DMS79 treated with DMSO at 0.1 percent for 48 hours (cell line): Measurements from ENCODE around the gene UNC45A.
"Not testable (repeated sequence)": the region's sequence is repeated elsewhere in the genome, so short reads cannot be mapped to it uniquely, and the experiment has no call there.

ENCODE experiments used
- DNase-seq: peaks from one replicate; lab custom pipeline; 2025; lab: John Stamatoyannopoulos, UW

The UNC45A gene, protein sequence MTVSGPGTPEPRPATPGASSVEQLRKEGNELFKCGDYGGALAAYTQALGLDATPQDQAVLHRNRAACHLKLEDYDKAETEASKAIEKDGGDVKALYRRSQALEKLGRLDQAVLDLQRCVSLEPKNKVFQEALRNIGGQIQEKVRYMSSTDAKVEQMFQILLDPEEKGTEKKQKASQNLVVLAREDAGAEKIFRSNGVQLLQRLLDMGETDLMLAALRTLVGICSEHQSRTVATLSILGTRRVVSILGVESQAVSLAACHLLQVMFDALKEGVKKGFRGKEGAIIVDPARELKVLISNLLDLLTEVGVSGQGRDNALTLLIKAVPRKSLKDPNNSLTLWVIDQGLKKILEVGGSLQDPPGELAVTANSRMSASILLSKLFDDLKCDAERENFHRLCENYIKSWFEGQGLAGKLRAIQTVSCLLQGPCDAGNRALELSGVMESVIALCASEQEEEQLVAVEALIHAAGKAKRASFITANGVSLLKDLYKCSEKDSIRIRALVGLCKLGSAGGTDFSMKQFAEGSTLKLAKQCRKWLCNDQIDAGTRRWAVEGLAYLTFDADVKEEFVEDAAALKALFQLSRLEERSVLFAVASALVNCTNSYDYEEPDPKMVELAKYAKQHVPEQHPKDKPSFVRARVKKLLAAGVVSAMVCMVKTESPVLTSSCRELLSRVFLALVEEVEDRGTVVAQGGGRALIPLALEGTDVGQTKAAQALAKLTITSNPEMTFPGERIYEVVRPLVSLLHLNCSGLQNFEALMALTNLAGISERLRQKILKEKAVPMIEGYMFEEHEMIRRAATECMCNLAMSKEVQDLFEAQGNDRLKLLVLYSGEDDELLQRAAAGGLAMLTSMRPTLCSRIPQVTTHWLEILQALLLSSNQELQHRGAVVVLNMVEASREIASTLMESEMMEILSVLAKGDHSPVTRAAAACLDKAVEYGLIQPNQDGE

GRCh38 chr15:90934949-90935751, at the start of gene UNC45A:
Gene UNC45A (plus strand): TSS chr15:90935285. CDS start chr15:90935325, 40 bp downstream.
- DNase-seq = peak; percentile 56

DNA sequence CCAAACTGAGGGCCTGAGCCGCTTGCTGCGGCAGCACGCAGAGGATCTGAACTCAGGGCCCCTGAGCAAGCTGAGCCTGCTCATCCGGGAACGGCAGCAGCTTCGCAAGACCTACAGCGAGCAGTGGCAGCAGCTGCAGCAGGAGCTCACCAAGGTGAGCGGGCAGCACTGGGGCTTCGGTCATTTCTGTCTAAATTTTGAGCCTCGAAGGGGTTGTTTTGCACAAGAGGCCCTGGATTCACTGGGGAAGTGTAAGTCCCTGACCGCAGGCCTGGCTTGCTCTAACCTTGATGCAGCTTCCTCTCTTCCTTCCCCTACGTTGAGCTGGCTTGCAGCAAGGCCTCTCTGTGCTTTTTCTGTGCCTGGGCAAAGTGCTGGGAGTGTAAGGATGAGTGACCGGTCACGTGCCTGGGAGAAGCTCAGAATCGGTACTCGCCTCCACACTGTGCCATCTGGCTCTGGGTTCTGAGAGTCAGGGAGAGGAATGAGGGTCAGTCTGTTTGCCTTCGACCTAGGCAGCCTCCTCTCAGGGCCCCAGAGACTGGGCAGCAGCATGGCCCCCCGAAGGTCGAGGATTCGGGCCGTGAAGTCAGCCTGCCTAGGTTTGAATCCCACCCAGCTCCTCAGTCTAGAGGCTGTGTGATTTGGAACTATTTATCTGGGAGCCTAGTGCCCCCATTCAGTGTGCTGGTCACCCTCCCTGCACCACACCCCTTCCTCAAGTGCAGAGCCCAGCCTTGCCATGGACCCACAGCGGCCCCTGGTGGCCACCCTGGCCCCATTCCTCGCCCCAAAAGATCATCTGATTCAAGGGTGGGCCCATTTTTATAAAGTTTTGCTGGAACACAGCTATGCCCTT, 49.4 kb upstream of the UNC45A start:
- no peak for DNase-seq

DNA sequence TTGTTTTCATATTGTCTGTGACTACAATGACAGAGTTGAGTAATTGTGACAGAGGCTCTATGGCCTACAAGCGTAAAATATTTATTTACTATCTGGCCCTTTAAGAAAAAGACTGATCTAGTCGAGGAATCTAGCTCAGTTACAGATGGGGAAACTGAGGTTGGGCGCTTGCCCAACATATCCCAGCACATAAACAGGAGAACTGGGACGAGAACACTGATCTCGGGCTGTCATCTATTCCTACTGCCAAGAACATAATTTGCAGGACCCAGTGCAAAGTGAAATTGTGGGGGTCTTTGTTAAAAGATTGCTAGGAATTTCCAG, 48.8 kb upstream of the UNC45A start:
- DNase-seq = no peak

- no peak for DNase-seq
These were observed 48.0 kb upstream of the UNC45A start for GRCh38 chr15:90887037-90887481.

- DNase-seq = no peak
These were observed 45.8 kb upstream of the UNC45A start for GRCh38 chr15:90889313-90889730.

- DNase-seq = no peak
These were observed 45.2 kb upstream of the UNC45A start for GRCh38 chr15:90889736-90890456.

- DNase-seq = no peak
These were observed 44.2 kb upstream of the UNC45A start for GRCh38 chr15:90890839-90891238.

DNA sequence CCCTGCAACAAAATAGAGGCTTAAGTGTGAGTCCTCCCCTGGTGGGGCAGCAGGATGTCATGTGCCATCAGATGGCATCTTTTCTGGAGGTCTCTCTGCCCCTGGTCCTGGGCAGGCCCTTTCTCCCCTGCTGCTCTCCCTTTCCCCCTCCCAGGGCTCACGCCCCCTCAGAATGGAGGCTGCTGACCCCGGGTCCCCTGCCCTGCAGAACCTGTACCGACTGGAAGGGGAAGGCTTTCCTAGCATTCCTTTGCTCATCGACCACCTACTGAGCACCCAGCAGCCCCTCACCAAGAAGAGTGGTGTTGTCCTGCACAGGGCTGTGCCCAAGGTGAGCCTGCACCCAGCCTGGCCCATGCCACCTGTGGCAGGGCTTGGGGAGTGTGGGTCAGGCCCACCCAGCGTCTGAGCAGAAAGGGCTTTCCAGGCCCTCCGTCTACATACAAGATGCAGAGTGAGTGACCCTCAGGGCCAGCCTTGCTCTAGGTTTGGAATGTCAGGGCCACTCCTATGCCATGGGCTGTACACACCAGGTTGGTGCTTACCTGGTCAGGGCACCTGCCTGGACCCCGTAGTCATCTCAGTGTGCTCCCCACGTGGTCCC, 43.6 kb upstream of the UNC45A start:
- DNase-seq = no peak

DNA sequence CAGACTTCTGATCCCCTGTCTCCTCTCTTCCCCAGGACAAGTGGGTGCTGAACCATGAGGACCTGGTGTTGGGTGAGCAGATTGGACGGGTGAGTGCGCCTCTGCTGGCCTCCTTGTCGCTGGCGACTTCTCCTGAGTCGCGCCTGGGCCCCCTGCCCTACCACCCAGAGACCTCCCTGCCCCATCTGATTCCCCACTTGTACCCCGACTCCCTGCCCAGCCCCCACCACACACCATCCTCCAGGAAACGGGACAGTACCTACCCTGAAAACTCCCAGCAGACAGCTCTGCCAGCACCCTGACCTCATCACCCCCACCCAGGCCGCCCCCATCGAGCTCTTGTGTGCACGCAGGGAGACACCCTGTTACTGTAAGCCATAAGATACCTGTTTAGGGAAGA, 43.1 kb upstream of the UNC45A start:
- DNase-seq = no peak

- no peak for DNase-seq
These were observed 42.4 kb upstream of the UNC45A start for GRCh38 chr15:90892498-90893174.

DNA sequence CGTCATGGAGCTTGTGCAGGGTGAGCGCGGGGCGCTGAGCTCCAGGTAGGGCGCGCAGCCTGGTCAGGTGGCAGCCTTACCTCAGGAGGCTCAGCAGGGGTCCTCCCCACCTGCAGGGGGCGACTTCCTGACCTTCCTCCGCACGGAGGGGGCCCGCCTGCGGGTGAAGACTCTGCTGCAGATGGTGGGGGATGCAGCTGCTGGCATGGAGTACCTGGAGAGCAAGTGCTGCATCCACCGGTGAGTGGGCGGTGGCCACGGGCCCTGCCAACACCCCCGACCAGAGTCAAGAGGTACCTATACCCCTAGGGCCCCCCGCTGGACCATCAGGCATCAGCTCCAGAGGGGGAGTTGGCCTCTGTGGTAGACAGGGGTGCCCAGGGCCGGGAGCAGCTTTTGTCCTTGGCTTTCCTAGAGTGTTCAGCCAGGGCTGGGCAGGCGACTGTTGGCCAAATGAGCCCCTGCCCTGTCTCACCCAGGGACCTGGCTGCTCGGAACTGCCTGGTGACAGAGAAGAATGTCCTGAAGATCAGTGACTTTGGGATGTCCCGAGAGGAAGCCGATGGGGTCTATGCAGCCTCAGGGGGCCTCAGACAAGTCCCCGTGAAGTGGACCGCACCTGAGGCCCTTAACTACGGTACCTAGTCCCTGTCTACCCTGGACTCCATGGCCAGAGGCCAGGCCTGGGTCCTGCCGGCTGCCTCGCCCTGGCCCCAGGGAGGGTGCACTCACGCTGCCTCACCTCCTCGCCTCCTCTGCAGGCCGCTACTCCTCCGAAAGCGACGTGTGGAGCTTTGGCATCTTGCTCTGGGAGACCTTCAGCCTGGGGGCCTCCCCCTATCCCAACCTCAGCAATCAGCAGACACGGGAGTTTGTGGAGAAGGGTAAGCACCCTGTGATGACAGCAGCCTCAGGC, 41.7 kb upstream of the UNC45A start:
- DNase-seq = no peak

DNA sequence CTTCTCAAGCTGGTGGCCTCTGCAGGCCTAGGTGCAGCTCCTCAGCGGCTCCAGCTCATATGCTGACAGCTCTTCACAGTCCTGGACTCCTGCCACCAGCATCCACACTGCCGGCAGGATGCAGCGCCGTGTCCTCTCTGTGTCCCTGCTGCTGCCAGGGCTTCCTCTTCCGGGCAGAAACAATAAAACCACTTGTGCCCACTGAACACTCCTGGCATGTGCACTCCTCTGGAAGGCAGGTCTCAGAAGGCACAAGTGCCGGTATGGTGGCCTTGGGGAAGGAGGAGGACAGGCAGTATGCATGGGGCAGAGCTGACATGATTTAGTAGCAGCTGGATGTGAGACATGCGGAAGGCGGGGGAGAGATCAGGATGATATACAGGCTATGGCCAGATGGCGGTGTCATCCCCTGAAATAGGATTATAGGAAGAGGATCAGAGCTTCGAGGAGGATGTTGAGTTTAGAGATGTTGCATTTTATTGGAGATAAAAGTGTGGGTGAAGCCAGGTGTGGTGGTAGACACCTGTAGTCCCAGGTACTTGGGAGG, 39.4 kb upstream of the UNC45A start:
- DNase-seq = peak; percentile 2

GRCh38 chr15:90897131-90897655, 37.9 kb upstream of the UNC45A start:
- DNase-seq = not testable (repeated sequence)

DNA sequence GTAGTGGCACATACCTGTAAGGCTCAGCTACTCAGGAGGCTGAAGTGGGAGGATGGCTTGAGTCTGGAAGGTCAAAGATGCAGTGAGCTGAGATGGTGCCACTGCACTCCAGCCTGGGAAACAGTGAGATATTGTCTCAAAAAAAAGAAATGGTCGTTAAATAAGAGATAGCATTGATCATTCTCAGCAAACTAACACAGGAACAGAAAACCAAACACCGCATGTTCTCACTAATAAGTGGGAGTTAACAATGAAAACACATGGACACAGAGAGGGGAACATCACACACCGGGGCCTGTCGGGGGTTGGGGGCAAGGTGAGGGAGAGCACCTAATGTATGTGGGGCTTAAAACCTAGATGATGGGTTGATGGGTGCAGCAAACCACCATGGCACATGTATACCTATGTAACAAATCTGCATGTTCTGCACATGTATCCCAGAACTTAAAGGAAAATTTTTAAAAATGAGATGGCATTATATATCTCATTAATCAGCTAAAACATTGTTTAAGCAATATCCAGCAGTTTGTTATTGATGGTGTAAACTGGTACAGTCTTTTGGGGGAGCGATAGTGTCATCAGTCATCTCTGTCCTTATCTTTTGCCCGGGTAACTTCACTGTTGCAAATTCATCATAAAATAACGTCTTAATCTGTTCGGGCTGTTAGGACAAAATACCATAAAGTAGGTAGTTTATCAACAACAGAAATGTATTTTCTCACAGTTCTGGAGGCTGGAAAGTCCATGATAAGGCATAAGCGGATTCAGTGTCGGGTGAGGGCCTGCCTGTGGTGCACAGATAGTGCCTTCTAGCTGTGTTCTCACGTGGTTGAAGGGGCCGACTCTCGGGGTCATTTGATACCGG, 33.7 kb upstream of the UNC45A start:
- DNase-seq = no peak

GRCh38 chr15:90902040-90902839, 32.8 kb upstream of the UNC45A start:
- peak; percentile 56 for DNase-seq
